GM03348 (cell line): ENCODE data around the gene NINJ1.

Source experiments
- DNase-seq: peaks from one replicate; pipeline ENCODE4 v3.0.0; 2012; ENCODE audit warnings: low spot score

Gene NINJ1

GRCh38 chr9:93086447-93087224, 47.4 kb downstream of the NINJ1 start:
- DNase-seq = no peak

GRCh38 chr9:93085676-93086075, 48.4 kb downstream of the NINJ1 start:
- DNase-seq = no peak

- DNase-seq = no peak
These were observed 49.6 kb downstream of the NINJ1 start for GRCh38 chr9:93084471-93084881.

GRCh38 chr9:93083592-93084470, 50.2 kb downstream of the NINJ1 start:
- no peak for DNase-seq

- no peak for DNase-seq
These were observed 51.1 kb downstream of the NINJ1 start for GRCh38 chr9:93082841-93083411.

- no peak for DNase-seq
These were observed 52.1 kb downstream of the NINJ1 start for GRCh38 chr9:93081931-93082330.

- no peak for DNase-seq
These were observed 52.9 kb downstream of the NINJ1 start for GRCh38 chr9:93081081-93081529.

- DNase-seq = no peak
These were observed 53.6 kb downstream of the NINJ1 start for GRCh38 chr9:93080406-93080805.

GRCh38 chr9:93079371-93079770, 54.7 kb downstream of the NINJ1 start:
- no peak for DNase-seq

- no peak for DNase-seq
These were observed 56.2 kb downstream of the NINJ1 start for GRCh38 chr9:93077811-93078210.

GRCh38 chr9:93077367-93077766, 56.7 kb downstream of the NINJ1 start:
- DNase-seq = no peak

GRCh38 chr9:93076792-93077128, 57.3 kb downstream of the NINJ1 start:
- DNase-seq = no peak

- DNase-seq = no peak
These were observed 57.8 kb downstream of the NINJ1 start for GRCh38 chr9:93076101-93076791.

GRCh38 chr9:93072383-93072795, 61.7 kb downstream of the NINJ1 start:
- DNase-seq = no peak
